Neural cell (in vitro differentiated cells): ENCODE measurements around the gene ORM1. TPM values are rescaled to one million over a fixed set of nuclear protein-coding genes. Genes with fewer than 3 reads are reported as not detected.

ENCODE experiments used
- H2AFZ ChIP-seq: fragments of 200-600, 300-800 bp; sonication (generic), shearing (Covaris generic); 2 replicates; pipeline ENCODE4 v1.6.0; 2014; ENCODE audit warnings: low read depth, mild to moderate bottlenecking, antibody characterized with exemption, low read length, moderate library complexity
- H3F3A ChIP-seq: fragments of 200-600 bp; shearing (Covaris generic); 2 replicates; pipeline ENCODE4 v1.6.1; 2016; ENCODE audit warnings: mild to moderate bottlenecking, moderate library complexity, mixed read lengths, antibody characterized with exemption, low read length; ENCODE audit not compliant: insufficient read depth, poor library complexity, severe bottlenecking
- H3K27ac ChIP-seq: fragments of 200-600, 300-800 bp; sonication (generic), shearing (Covaris generic); 2 replicates; pipeline ENCODE4 v1.5.1; 2014; ENCODE audit warnings: mild to moderate bottlenecking, low read length, moderate library complexity
- H3K27me3 ChIP-seq: fragments of 300-800, 200-600 bp; sonication (generic), shearing (Covaris generic); 2 replicates; pipeline ENCODE4 v1.6.0; 2014; ENCODE audit warnings: mild to moderate bottlenecking, low read depth, low read length, moderate library complexity; ENCODE audit not compliant: insufficient read depth
- H3K36me3 ChIP-seq: fragments of 300-800, 200-600 bp; sonication (generic), shearing (Covaris generic); 2 replicates; pipeline ENCODE4 v1.5.1; 2014; ENCODE audit warnings: mild to moderate bottlenecking, antibody characterized with exemption, low read length, moderate library complexity; ENCODE audit not compliant: insufficient read depth
- H3K4me2 ChIP-seq: fragments of 300-800, 200-600 bp; sonication (generic), shearing (Covaris generic); 2 replicates; pipeline ENCODE4 v1.6.0; 2014; ENCODE audit warnings: mild to moderate bottlenecking, low read length
- H3K4me3 ChIP-seq: fragments of 300-800, 200-600 bp; sonication (generic), shearing (Covaris generic); 2 replicates; pipeline ENCODE4 v1.5.1; 2014; ENCODE audit warnings: mild to moderate bottlenecking, low read length, moderate library complexity
- H3K79me2 ChIP-seq: fragments of 200-600 bp; shearing (Covaris generic); replicated peaks from 2 replicates; pipeline ENCODE4 v1.6.0; 2014; ENCODE audit warnings: mild to moderate bottlenecking, low read length, moderate library complexity; ENCODE audit not compliant: insufficient read depth
- H3K9ac ChIP-seq: fragments of 300-800, 200-600 bp; sonication (generic), shearing (Covaris generic); 2 replicates; pipeline ENCODE4 v1.6.1; 2016; ENCODE audit warnings: mild to moderate bottlenecking, low read length, mixed read lengths
- H3K9me2 ChIP-seq: fragments of 200-600 bp; shearing (Covaris generic); 2 replicates; pipeline ENCODE4 v1.6.1; 2016; ENCODE audit warnings: mild to moderate bottlenecking, low read length, mixed read lengths; ENCODE audit not compliant: insufficient read depth
- H3K9me3 ChIP-seq: fragments of 200-600, 300-800 bp; sonication (generic), shearing (Covaris generic); 2 replicates; pipeline ENCODE4 v1.6.1; 2016; ENCODE audit warnings: mild to moderate bottlenecking, mixed run types, low read length, moderate library complexity, mixed read lengths
- H4K20me1 ChIP-seq: fragments of 200-600 bp; shearing (Covaris generic); 2 replicates; pipeline ENCODE4 v1.6.1; 2016; ENCODE audit warnings: mild to moderate bottlenecking, mixed run types; ENCODE audit not compliant: insufficient read depth
- EP300 ChIP-seq: fragments of 450-650 bp; conservative IDR thresholded peaks from 2 replicates; pipeline ENCODE4 v1.6.1; 2014; ENCODE audit warnings: antibody characterized with exemption, mild to moderate bottlenecking, moderate library complexity; ENCODE audit not compliant: poor library complexity, severe bottlenecking
- EZH2 ChIP-seq: fragments of 200-600, 300-800 bp; shearing (Covaris generic), sonication (generic); IDR thresholded peaks from 2 replicates; pipeline ENCODE4 v1.6.1; 2014; ENCODE audit warnings: antibody characterized with exemption, low read length, borderline replicate concordance, mild to moderate bottlenecking; ENCODE audit not compliant: insufficient read depth, poor library complexity, severe bottlenecking
- MXI1 ChIP-seq: fragments of 450-650 bp; conservative IDR thresholded peaks from 2 replicates; pipeline ENCODE4 v1.6.1; 2014; ENCODE audit warnings: antibody characterized with exemption, mild to moderate bottlenecking; ENCODE audit not compliant: poor library complexity, severe bottlenecking
- POLR2AphosphoS5 ChIP-seq: IDR thresholded peaks from 2 replicates; pipeline ENCODE4 v1.6.1; 2012
- RAD21 ChIP-seq: fragments of 450-650 bp; conservative IDR thresholded peaks from 2 replicates; pipeline ENCODE4 v1.6.1; 2014; ENCODE audit warnings: antibody characterized with exemption, mild to moderate bottlenecking, moderate library complexity
- SMC3 ChIP-seq: fragments of 450-650 bp; conservative IDR thresholded peaks from 2 replicates; pipeline ENCODE4 v1.6.1; 2014; ENCODE audit warnings: antibody characterized with exemption, mild to moderate bottlenecking, moderate library complexity; ENCODE audit not compliant: poor library complexity
- TAF1 ChIP-seq: IDR thresholded peaks from 2 replicates; pipeline ENCODE4 v1.6.1; 2012; ENCODE audit warnings: low read depth
- polyA plus RNA-seq: library from polyadenylated mRNA; depleted of rRNA; stranded (reverse); fragments of >200 nt; gene quantifications from 2 replicates; pipeline ENCODE4 v1.2.3, GENCODE V29; 2014
- TF ChIP-seq, protein P1 (sequence below): IDR thresholded peaks from 2 replicates; pipeline ENCODE4 v1.6.1; 2012; ENCODE audit warnings: borderline replicate concordance
- TF ChIP-seq, protein P2 (sequence below): fragments of 450-650 bp; IDR thresholded peaks from 2 replicates; pipeline ENCODE4 v1.5.1; 2014; ENCODE audit warnings: antibody characterized with exemption, mild to moderate bottlenecking, moderate library complexity; ENCODE audit not compliant: poor library complexity, severe bottlenecking

ORM1 gene
- polyA plus RNA-seq, 1 donor from 2014 or later = not detected

DNA sequence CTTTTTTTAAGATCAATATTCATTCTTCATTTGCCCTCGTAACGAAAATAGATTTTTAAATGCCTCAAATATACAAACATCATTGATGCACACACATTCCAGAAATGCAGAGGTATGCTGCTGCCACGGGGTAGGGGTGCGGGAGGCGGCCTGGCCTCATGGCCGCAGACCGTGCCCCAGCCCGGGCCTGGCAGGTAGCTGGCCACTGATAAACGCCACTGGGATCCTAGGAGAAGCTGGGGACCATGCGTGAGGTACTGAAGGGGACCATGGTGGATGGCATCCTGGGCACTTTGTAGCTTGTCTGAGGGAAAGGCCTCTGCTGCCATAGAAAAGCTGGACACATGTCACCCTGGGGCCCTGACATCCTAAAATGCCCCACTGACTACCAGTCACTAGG, 13.3 kb downstream of the ORM1 start:
- Histone ChIP-seq H3K27ac (no peak overlapping the region), H3F3A (no peaks in the 10 kb centered on the region), H3K79me2 (no peaks in the 10 kb centered on the region), H4K20me1 (no peaks in the 10 kb centered on the region), H3K27me3 (no peaks in the 10 kb centered on the region), H3K4me3 (no peak overlapping the region), H3K36me3 (no peaks in the 10 kb centered on the region), H3K9me3 (no peaks in the 10 kb centered on the region), H3K4me2 (no peak overlapping the region), H3K9me2 (no peaks in the 10 kb centered on the region), H3K9ac (no peak overlapping the region), H2AFZ (no peak overlapping the region)
- TF ChIP-seq, protein P1, sequence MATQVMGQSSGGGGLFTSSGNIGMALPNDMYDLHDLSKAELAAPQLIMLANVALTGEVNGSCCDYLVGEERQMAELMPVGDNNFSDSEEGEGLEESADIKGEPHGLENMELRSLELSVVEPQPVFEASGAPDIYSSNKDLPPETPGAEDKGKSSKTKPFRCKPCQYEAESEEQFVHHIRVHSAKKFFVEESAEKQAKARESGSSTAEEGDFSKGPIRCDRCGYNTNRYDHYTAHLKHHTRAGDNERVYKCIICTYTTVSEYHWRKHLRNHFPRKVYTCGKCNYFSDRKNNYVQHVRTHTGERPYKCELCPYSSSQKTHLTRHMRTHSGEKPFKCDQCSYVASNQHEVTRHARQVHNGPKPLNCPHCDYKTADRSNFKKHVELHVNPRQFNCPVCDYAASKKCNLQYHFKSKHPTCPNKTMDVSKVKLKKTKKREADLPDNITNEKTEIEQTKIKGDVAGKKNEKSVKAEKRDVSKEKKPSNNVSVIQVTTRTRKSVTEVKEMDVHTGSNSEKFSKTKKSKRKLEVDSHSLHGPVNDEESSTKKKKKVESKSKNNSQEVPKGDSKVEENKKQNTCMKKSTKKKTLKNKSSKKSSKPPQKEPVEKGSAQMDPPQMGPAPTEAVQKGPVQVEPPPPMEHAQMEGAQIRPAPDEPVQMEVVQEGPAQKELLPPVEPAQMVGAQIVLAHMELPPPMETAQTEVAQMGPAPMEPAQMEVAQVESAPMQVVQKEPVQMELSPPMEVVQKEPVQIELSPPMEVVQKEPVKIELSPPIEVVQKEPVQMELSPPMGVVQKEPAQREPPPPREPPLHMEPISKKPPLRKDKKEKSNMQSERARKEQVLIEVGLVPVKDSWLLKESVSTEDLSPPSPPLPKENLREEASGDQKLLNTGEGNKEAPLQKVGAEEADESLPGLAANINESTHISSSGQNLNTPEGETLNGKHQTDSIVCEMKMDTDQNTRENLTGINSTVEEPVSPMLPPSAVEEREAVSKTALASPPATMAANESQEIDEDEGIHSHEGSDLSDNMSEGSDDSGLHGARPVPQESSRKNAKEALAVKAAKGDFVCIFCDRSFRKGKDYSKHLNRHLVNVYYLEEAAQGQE = no peak
- no peak for TF ChIP-seq SMC3
- TF ChIP-seq EP300 = no peak
- no peak for TF ChIP-seq POLR2AphosphoS5
- no peak for TF ChIP-seq TAF1
- TF ChIP-seq MXI1 = no peak
- TF ChIP-seq, protein P2, sequence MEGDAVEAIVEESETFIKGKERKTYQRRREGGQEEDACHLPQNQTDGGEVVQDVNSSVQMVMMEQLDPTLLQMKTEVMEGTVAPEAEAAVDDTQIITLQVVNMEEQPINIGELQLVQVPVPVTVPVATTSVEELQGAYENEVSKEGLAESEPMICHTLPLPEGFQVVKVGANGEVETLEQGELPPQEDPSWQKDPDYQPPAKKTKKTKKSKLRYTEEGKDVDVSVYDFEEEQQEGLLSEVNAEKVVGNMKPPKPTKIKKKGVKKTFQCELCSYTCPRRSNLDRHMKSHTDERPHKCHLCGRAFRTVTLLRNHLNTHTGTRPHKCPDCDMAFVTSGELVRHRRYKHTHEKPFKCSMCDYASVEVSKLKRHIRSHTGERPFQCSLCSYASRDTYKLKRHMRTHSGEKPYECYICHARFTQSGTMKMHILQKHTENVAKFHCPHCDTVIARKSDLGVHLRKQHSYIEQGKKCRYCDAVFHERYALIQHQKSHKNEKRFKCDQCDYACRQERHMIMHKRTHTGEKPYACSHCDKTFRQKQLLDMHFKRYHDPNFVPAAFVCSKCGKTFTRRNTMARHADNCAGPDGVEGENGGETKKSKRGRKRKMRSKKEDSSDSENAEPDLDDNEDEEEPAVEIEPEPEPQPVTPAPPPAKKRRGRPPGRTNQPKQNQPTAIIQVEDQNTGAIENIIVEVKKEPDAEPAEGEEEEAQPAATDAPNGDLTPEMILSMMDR = no peak

DNA sequence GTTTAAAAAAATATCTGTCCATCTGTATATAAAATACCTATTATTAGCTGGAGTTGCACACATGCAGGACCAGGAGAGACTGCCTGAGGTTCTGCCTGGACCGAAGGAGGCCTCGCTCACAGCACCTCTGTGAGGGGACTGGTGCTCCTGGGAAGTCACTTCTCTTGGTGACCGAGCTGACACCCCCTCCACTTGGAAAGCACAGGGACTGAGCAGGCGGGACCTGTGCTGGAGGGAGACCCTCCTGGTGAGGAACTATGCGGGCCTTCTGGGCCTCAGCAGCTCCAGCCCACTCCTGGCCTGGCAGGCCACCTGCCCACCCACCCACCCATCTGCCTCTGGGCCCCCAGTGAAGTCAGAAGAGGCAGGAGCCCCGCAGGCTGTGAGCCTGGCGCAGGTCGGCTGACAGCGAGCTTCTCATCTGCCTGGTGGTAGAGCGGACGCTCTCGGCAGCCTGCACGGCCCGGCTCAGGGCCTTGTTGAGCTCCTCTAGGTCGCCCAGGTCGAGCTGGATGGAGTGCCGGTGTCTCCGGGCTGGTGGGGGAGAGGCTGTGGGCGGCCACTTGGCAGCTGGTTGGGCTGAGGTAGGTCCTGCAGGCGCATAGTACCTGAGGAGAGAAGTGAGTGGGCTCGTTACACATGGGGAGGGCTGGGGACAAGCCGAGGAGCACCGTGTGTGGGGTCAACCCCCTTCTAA, 13.9 kb downstream of the ORM1 start:
- H3K4me2 ChIP-seq = no peak overlapping the region
- TF ChIP-seq EP300 (no peak), MXI1 (no peak), RAD21 (no peak), SMC3 (no peak), POLR2AphosphoS5 (no peak), EZH2 (no peak), TAF1 (no peak)
- TF ChIP-seq, protein P2 = no peak
- TF ChIP-seq, protein P1 = no peak

More for the DNA sequence above, 13.9 kb downstream of the ORM1 start:
- H3K9me2 ChIP-seq = no peaks in the 10 kb centered on the region
- no peaks in the 10 kb centered on the region for H3K9me3 ChIP-seq
- no peak overlapping the region for H2AFZ ChIP-seq
- no peak overlapping the region for H3K4me3 ChIP-seq
- no peaks in the 10 kb centered on the region for H4K20me1 ChIP-seq
- H3K9ac ChIP-seq = no peak overlapping the region
- no peaks in the 10 kb centered on the region for H3F3A ChIP-seq
- no peaks in the 10 kb centered on the region for H3K79me2 ChIP-seq
- no peak overlapping the region for H3K27ac ChIP-seq
- no peaks in the 10 kb centered on the region for H3K27me3 ChIP-seq
- H3K36me3 ChIP-seq = no peaks in the 10 kb centered on the region
